Activated T-cell treated with anti-CD3 and anti-CD28 coated beads, Interleukin-2, amount 50 U/mL, for 4 hours (primary cell): ENCODE results near the gene SUSD2. TPM values are rescaled to one million over a fixed set of nuclear protein-coding genes. Genes with fewer than 3 reads are reported as not detected.
A peak's percentile ranks its signal among the peaks of the same experiment; 100 is the strongest.

Experiments used
- ATAC-seq, 2 donors: fragments of 200-7000 bp; cut with Tn5 transposase; one replicate each; pipeline ENCODE4 v1.10.0; 2021
- DNase-seq: peaks from one replicate; pipeline ENCODE4 v3.0.0-alpha.2; 2020
- H3K27me3 Mint-ChIP-seq: one replicate; pipeline ENCODE4 v1.8.0; 2021; ENCODE audit warnings: low read depth, mixed read lengths
- H3K36me3 Mint-ChIP-seq: one replicate; pipeline ENCODE4 v1.8.0; 2022; ENCODE audit warnings: mixed read lengths; ENCODE audit not compliant: insufficient read depth
- H3K4me1 Mint-ChIP-seq: one replicate; pipeline ENCODE4 v1.8.0; 2021; ENCODE audit warnings: low read depth, mixed read lengths
- H3K4me3 Mint-ChIP-seq: one replicate; pipeline ENCODE4 v1.8.0; 2021; ENCODE audit warnings: mild to moderate bottlenecking, moderate library complexity, mixed read lengths
- H3K9me3 Mint-ChIP-seq: one replicate; pipeline ENCODE4 v1.8.0; 2021; ENCODE audit warnings: mixed read lengths
- total RNA-seq, 3 donors: library from RNA; stranded (reverse); gene quantifications; one replicate each; pipeline ENCODE4 v1.2.1, GENCODE V29; 2021

The SUSD2 gene
- total RNA-seq, 3 donors from 2014 or later: 1.2 to 1.7 (median 1.6) TPM

GRCh38 chr22:24145446-24146193 lies 35.7 kb upstream of the SUSD2 start:
- Mint-ChIP-seq H3K27me3 (no peaks in the 10 kb centered on the region), H3K4me3 (peak overlapping the region; percentile 27), H3K9me3 (no peaks in the 10 kb centered on the region), H3K36me3 (peaks cover 2% of the 10 kb centered on the region), H3K4me1 (peaks cover 74% of the 10 kb centered on the region)
- ATAC-seq (no peak), DNase-seq (no peak)

GRCh38 chr22:24146194-24146616 lies 35.1 kb upstream of the SUSD2 start:
- no peaks in the 10 kb centered on the region for H3K27me3 Mint-ChIP-seq
- DNase-seq: no peak
- no peaks in the 10 kb centered on the region for H3K9me3 Mint-ChIP-seq
- H3K4me1 Mint-ChIP-seq: peaks cover 68% of the 10 kb centered on the region
- peak in 1 of 2 donors; percentile 28 for ATAC-seq
- H3K36me3 Mint-ChIP-seq: peaks cover 2% of the 10 kb centered on the region
- H3K4me3 Mint-ChIP-seq: peak overlapping the region; percentile 27

- Mint-ChIP-seq H3K4me1 (peaks cover 65% of the 10 kb centered on the region), H3K27me3 (no peaks in the 10 kb centered on the region)
Measured at GRCh38 chr22:24146791-24147353, 34.4 kb upstream of the SUSD2 start.

GRCh38 chr22:24147666-24148065 lies 33.6 kb upstream of the SUSD2 start:
- ATAC-seq (no peak), DNase-seq (no peak)
- Mint-ChIP-seq H3K9me3 (no peaks in the 10 kb centered on the region), H3K4me3 (no peak overlapping the region), H3K36me3 (peaks cover 2% of the 10 kb centered on the region), H3K27me3 (no peaks in the 10 kb centered on the region), H3K4me1 (peaks cover 67% of the 10 kb centered on the region)

More at GRCh38 chr22:24146791-24147353, 34.4 kb upstream of the SUSD2 start:
- Mint-ChIP-seq H3K4me3 (no peak overlapping the region), H3K36me3 (peaks cover 2% of the 10 kb centered on the region), H3K9me3 (no peaks in the 10 kb centered on the region)
- ATAC-seq (no peak), DNase-seq (no peak)

GRCh38 chr22:24148266-24149197 lies 32.8 kb upstream of the SUSD2 start:
- Mint-ChIP-seq H3K27me3 (no peaks in the 10 kb centered on the region), H3K4me1 (peaks cover 71% of the 10 kb centered on the region), H3K36me3 (peaks cover 2% of the 10 kb centered on the region), H3K4me3 (no peak overlapping the region), H3K9me3 (no peaks in the 10 kb centered on the region)
- ATAC-seq (no peak), DNase-seq (no peak)

GRCh38 chr22:24149198-24149590 lies 32.1 kb upstream of the SUSD2 start:
- ATAC-seq (no peak), DNase-seq (no peak)
- Mint-ChIP-seq H3K9me3 (no peaks in the 10 kb centered on the region), H3K4me1 (peaks cover 72% of the 10 kb centered on the region), H3K27me3 (no peaks in the 10 kb centered on the region), H3K4me3 (no peak overlapping the region), H3K36me3 (peaks cover 2% of the 10 kb centered on the region)

- DNase-seq (no peak), ATAC-seq (no peak)
- H3K36me3 Mint-ChIP-seq: peaks cover 2% of the 10 kb centered on the region
- H3K4me3 Mint-ChIP-seq: no peak overlapping the region
- no peaks in the 10 kb centered on the region for H3K27me3 Mint-ChIP-seq
- no peaks in the 10 kb centered on the region for H3K9me3 Mint-ChIP-seq
- H3K4me1 Mint-ChIP-seq: peaks cover 68% of the 10 kb centered on the region
Measured at GRCh38 chr22:24153353-24153752, 27.9 kb upstream of the SUSD2 start.

GRCh38 chr22:24153959-24154358 lies 27.3 kb upstream of the SUSD2 start:
- peak overlapping the region; percentile 50 for H3K4me3 Mint-ChIP-seq
- DNase-seq (no peak), ATAC-seq (no peak)
- H3K9me3 Mint-ChIP-seq: no peaks in the 10 kb centered on the region
- H3K36me3 Mint-ChIP-seq: peaks cover 2% of the 10 kb centered on the region
- peaks cover 71% of the 10 kb centered on the region for H3K4me1 Mint-ChIP-seq
- H3K27me3 Mint-ChIP-seq: no peaks in the 10 kb centered on the region

GRCh38 chr22:24154826-24155225 lies 26.5 kb upstream of the SUSD2 start:
- Mint-ChIP-seq H3K4me3 (peak overlapping the region; percentile 50), H3K36me3 (no peaks in the 10 kb centered on the region), H3K4me1 (peaks cover 78% of the 10 kb centered on the region), H3K27me3 (no peaks in the 10 kb centered on the region), H3K9me3 (no peaks in the 10 kb centered on the region)
- DNase-seq (no peak), ATAC-seq (no peak)

- Mint-ChIP-seq H3K9me3 (no peaks in the 10 kb centered on the region), H3K4me1 (peaks cover 78% of the 10 kb centered on the region), H3K27me3 (no peaks in the 10 kb centered on the region), H3K4me3 (peak overlapping the region; percentile 66), H3K36me3 (no peaks in the 10 kb centered on the region)
- ATAC-seq (peak; percentile 44 to 50), DNase-seq (peak; percentile 35)
Measured at GRCh38 chr22:24155627-24156140, 25.6 kb upstream of the SUSD2 start.

- Mint-ChIP-seq H3K9me3 (no peaks in the 10 kb centered on the region), H3K36me3 (no peaks in the 10 kb centered on the region), H3K4me3 (peak overlapping the region; percentile 86), H3K4me1 (peaks cover 82% of the 10 kb centered on the region), H3K27me3 (no peaks in the 10 kb centered on the region)
- DNase-seq (peak; percentile 75), ATAC-seq (peak; percentile 79 to 80)
Measured at GRCh38 chr22:24156141-24156912, 25.0 kb upstream of the SUSD2 start.

GRCh38 chr22:24156913-24157821 lies 24.1 kb upstream of the SUSD2 start:
- Mint-ChIP-seq H3K27me3 (no peaks in the 10 kb centered on the region), H3K36me3 (no peaks in the 10 kb centered on the region), H3K4me1 (peaks cover 78% of the 10 kb centered on the region), H3K4me3 (peak overlapping the region; percentile 86), H3K9me3 (no peaks in the 10 kb centered on the region)
- DNase-seq (peak; percentile 71), ATAC-seq (peak; percentile 69)

GRCh38 chr22:24157822-24158135 lies 23.5 kb upstream of the SUSD2 start:
- peaks cover 72% of the 10 kb centered on the region for H3K4me1 Mint-ChIP-seq
- no peaks in the 10 kb centered on the region for H3K9me3 Mint-ChIP-seq
- no peaks in the 10 kb centered on the region for H3K36me3 Mint-ChIP-seq
- DNase-seq (no peak), ATAC-seq (no peak)
- peak overlapping the region; percentile 86 for H3K4me3 Mint-ChIP-seq
- H3K27me3 Mint-ChIP-seq: no peaks in the 10 kb centered on the region
